GM18858 (cell line): Measurements from ENCODE around the gene EGLN1.

Experiments used
- ATAC-seq: cut with Tn5 transposase; IDR thresholded peaks from one replicate; pipeline ENCODE4 v1.9.1; 2021; ENCODE audit not compliant: unreplicated experiment

Gene EGLN1

DNA sequence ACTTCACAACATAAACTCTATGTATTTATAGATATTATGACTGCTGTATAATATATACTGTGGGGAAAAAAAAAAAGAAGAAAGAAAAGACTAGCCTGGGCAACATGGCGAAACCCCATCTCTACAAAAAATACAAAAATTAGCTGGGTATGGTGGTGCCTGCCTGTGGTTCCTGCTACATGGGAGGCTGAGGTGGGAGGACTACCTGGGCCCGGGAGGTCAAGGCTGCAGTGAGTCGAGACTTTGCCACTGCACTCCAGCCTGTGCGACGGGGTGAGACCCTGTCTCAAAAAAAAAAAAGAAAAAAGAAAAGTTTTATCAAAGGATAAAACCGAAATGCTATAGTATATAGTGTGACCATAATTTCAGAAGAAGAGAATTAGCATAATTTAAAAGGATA is 87.1 kb downstream of the EGLN1 start:
- no peak for ATAC-seq

DNA sequence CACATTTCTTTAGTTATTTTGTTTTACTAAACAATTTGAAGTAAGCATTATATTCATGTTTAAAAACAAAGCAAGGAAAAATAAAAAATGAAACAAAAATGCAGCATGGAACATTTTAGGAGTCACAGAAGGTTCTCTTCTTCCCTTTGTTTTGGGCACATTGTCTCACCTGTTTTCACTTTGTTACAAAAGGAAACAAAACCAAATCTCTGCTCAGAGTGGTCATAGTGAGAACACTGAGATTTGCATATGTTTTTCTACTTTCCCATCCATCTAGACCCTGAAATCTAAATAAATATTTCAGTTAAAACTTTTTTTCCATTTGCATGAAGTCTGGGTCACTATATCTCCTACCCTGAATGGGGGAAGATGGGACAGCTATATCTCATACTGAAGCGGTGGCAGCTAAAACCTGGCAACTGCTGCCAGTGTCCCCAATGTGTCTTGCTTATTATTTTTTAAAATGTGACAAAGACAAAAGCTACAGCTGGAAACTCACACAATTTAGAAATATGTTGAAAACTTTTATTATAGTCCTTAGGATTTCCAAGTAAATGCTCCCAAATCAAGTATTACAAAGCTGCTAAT is 87.9 kb downstream of the EGLN1 start:
- ATAC-seq, result no peak

GRCh38 chr1:231332761-231333160 is 89.3 kb downstream of the EGLN1 start:
- no peak for ATAC-seq

GRCh38 chr1:231329483-231329882 is 92.6 kb downstream of the EGLN1 start:
- ATAC-seq, result no peak

GRCh38 chr1:231327617-231328016 is 94.5 kb downstream of the EGLN1 start:
- no peak for ATAC-seq

GRCh38 chr1:231326248-231326647 is 95.8 kb downstream of the EGLN1 start:
- ATAC-seq, result no peak

GRCh38 chr1:231324660-231325059 is 97.4 kb downstream of the EGLN1 start:
- no peak for ATAC-seq

GRCh38 chr1:231322880-231323530 is 99.1 kb downstream of the EGLN1 start:
- no peak for ATAC-seq

DNA sequence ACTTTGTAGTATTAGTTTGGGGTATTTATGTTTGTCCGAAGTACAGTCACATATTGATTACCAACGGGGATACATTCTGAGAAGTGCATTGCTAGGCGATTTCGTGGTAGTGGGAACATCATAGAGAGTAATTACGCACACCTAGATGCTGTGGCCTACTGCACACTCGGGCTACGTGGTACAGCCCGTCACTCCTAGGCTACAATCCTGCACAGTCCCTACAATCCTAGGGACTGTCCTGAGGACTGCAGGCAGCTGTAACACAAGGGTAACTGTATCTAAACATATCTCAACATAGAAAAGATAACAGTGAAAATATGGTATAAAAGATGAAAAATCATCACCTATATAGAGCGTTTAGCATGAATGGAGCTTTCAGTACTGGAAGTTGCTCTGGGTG is 103.0 kb downstream of the EGLN1 start:
- no peak for ATAC-seq

- no peak for ATAC-seq
Measured at GRCh38 chr1:231318568-231318967, 103.5 kb downstream of the EGLN1 start.

DNA sequence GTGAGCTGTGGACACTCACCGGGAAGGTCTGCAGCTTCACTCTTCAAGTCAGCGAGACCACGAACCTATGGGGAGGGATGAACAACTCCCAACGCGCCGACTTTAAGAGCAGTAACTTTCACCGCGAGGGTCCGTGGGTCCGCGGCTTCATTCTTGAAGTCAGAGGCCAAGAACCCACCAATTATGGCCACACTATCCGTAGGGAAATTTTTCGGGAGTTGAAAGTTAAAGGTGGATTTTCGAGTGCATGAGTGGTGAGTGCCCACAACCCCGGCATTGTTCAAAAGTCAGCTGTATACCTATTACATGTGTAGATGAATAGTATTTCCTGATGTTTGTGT is 104.1 kb downstream of the EGLN1 start:
- no peak for ATAC-seq

DNA sequence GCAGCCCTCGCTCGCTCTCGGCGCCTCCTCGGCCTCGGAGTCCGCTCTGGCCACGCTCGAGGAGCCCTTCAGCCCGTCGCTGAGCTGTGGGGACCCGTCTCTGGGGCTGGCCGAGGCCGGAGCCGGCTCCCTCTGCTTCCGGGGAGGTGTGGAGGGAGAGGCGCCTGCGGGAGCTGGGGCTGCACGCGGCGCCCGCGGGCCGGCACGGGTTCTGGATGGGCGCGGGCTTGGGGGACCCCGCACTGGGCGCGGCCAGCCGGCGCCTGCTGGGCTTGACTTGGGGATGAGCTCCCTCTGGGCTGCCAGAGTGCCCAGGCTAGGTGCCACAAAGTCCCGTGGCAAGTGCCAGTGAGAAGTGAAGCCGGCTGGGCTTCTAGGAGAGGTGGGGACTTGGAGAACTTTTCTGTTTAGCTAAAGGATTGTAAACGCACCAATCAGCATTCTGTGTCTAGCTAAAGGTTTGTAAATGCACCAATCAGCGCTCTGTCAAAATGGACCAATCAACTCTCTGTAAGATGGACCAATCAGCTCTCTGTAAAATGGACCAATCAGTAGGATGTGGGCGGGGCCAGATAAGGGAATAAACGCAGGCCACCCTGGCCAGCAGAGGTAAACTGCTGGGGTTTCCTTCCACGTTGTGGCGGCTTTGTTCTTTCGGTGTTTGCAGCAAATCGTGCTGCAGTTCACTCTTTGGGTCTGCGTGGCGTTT is 104.6 kb downstream of the EGLN1 start:
- no peak for ATAC-seq

GRCh38 chr1:231315887-231316286 is 106.2 kb downstream of the EGLN1 start:
- ATAC-seq, result peak; percentile 65
